H9 (cell line): ENCODE measurements around the gene CEP41. TPM values are rescaled to one million over a fixed set of nuclear protein-coding genes. Genes with fewer than 3 reads are reported as not detected.

ENCODE experiments used
- DNase-seq: peaks from one replicate; pipeline ENCODE4 v3.0.0-alpha.2; 2017
- H2AFZ ChIP-seq: one replicate; pipeline ENCODE4 v1.6.1; 2013; ENCODE audit warnings: mild to moderate bottlenecking, low read length, control low read depth, moderate library complexity
- H2AK5ac ChIP-seq: 2 replicates; pipeline ENCODE4 v1.6.1; 2013; ENCODE audit warnings: low read length, control low read depth, mixed read lengths; ENCODE audit not compliant: insufficient read length
- H2BK120ac ChIP-seq: one replicate; pipeline ENCODE4 v1.6.1; 2013; ENCODE audit warnings: low read depth, mild to moderate bottlenecking, low read length, control low read depth, inconsistent platforms; ENCODE audit not compliant: poor library complexity, severe bottlenecking
- H2BK12ac ChIP-seq: 2 replicates; pipeline ENCODE4 v1.6.1; 2013; ENCODE audit warnings: low read length, control low read depth, mixed read lengths, low read depth; ENCODE audit not compliant: insufficient read length
- H2BK15ac ChIP-seq: 2 replicates; pipeline ENCODE4 v1.6.1; 2013; ENCODE audit warnings: low read depth, low read length, control low read depth
- H2BK20ac ChIP-seq: one replicate; pipeline ENCODE4 v1.6.1; 2013; ENCODE audit warnings: low read depth, mild to moderate bottlenecking, low read length, control low read depth, inconsistent platforms; ENCODE audit not compliant: poor library complexity, severe bottlenecking
- H2BK5ac ChIP-seq: 2 replicates; pipeline ENCODE4 v1.6.1; 2013; ENCODE audit warnings: low read length, control low read depth, mixed read lengths; ENCODE audit not compliant: insufficient read length
- H3K14ac ChIP-seq: 2 replicates; pipeline ENCODE4 v1.6.1; 2013; ENCODE audit warnings: low read length, control low read depth; ENCODE audit not compliant: insufficient read depth
- H3K18ac ChIP-seq: 2 replicates; pipeline ENCODE4 v1.6.1; 2013; ENCODE audit warnings: low read depth, mild to moderate bottlenecking, mixed read lengths, low read length, control low read depth; ENCODE audit not compliant: insufficient read length
- H3K23ac ChIP-seq: 2 replicates; pipeline ENCODE4 v1.6.1; 2013; ENCODE audit warnings: low read length, control low read depth, mixed read lengths, low read depth; ENCODE audit not compliant: insufficient read length
- H3K23me2 ChIP-seq: 2 replicates; pipeline ENCODE4 v1.6.1; 2013; ENCODE audit warnings: low read depth, mild to moderate bottlenecking, mixed read lengths, low read length, control low read depth; ENCODE audit not compliant: insufficient read length, poor library complexity, severe bottlenecking
- H3K27ac ChIP-seq: 2 replicates; pipeline ENCODE4 v1.5.1; 2013; ENCODE audit warnings: low read length, control low read depth, mixed read lengths, low read depth; ENCODE audit not compliant: insufficient read length
- H3K27me3 ChIP-seq: 2 replicates; pipeline ENCODE4 v1.6.1; 2013; ENCODE audit warnings: low read length, control low read depth, inconsistent platforms; ENCODE audit not compliant: insufficient read depth
- H3K4ac ChIP-seq: 2 replicates; pipeline ENCODE4 v1.6.1; 2013; ENCODE audit warnings: low read depth, mild to moderate bottlenecking, control low read depth, inconsistent platforms, low read length, moderate library complexity
- H3K4me1 ChIP-seq: 2 replicates; pipeline ENCODE4 v1.6.1; 2013; ENCODE audit warnings: low read length, control low read depth, inconsistent platforms; ENCODE audit not compliant: insufficient read depth
- H3K4me2 ChIP-seq: 2 replicates; pipeline ENCODE4 v1.6.1; 2013; ENCODE audit warnings: low read length, control low read depth, mixed read lengths; ENCODE audit not compliant: insufficient read length, insufficient read depth
- H3K56ac ChIP-seq: 2 replicates; pipeline ENCODE4 v1.6.1; 2013; ENCODE audit warnings: low read depth, mild to moderate bottlenecking, mixed read lengths, low read length, control low read depth; ENCODE audit not compliant: insufficient read length
- H3K79me1 ChIP-seq: 2 replicates; pipeline ENCODE4 v1.6.1; 2013; ENCODE audit warnings: low read depth, mild to moderate bottlenecking, moderate library complexity, low read length, control low read depth, inconsistent platforms; ENCODE audit not compliant: insufficient read depth, poor library complexity, severe bottlenecking
- H3K79me2 ChIP-seq: 2 replicates; pipeline ENCODE4 v1.6.1; 2013; ENCODE audit warnings: low read length, control low read depth, inconsistent platforms; ENCODE audit not compliant: insufficient read depth
- H3K9ac ChIP-seq: 2 replicates; pipeline ENCODE4 v1.6.1; 2013; ENCODE audit warnings: low read length, control low read depth, mixed read lengths; ENCODE audit not compliant: insufficient read length; ENCODE audit errors: extremely low read depth
- H3K9me3 ChIP-seq: one replicate; pipeline ENCODE4 v1.6.1; 2013; ENCODE audit warnings: low read depth, low read length, inconsistent platforms; ENCODE audit not compliant: control insufficient read depth
- H3T11ph ChIP-seq: one replicate; pipeline ENCODE4 v1.6.1; 2013; ENCODE audit warnings: mild to moderate bottlenecking, low read length, control low read depth, inconsistent platforms
- H4K20me1 ChIP-seq: one replicate; pipeline ENCODE4 v1.6.1; 2013; ENCODE audit not compliant: control insufficient read depth, insufficient read length, insufficient read depth
- H4K5ac ChIP-seq: 2 replicates; pipeline ENCODE4 v1.6.1; 2013; ENCODE audit warnings: low read depth, mild to moderate bottlenecking, mixed read lengths, low read length, control low read depth; ENCODE audit not compliant: insufficient read length
- H4K8ac ChIP-seq: replicated peaks from 2 replicates; pipeline ENCODE4 v1.6.1; 2013; ENCODE audit warnings: low read length, control low read depth, mixed read lengths, low read depth; ENCODE audit not compliant: insufficient read length
- H4K91ac ChIP-seq: 2 replicates; pipeline ENCODE4 v1.6.1; 2013; ENCODE audit warnings: low read depth, mild to moderate bottlenecking, moderate library complexity, mixed read lengths, low read length, control low read depth; ENCODE audit not compliant: insufficient read length
- H3K27ac Mint-ChIP-seq, 3 experiments: 2 replicates in 2 of 3; 3 replicates in 1 of 3; pipeline ENCODE4 v1.8.0; 2020 to 2021; ENCODE audit warnings: mixed read lengths in 3 of 3, mild to moderate bottlenecking in 1 of 3, moderate library complexity in 1 of 3
- H3K27me3 Mint-ChIP-seq: 2 replicates; pipeline ENCODE4 v1.8.0; 2021; ENCODE audit warnings: low read depth, mild to moderate bottlenecking, moderate library complexity, mixed read lengths
- H3K36me3 Mint-ChIP-seq, 3 experiments: 2 replicates in 2 of 3; 3 replicates in 1 of 3; pipeline ENCODE4 v1.8.0; 2020 to 2021; ENCODE audit warnings: low read depth in 3 of 3, mixed read lengths in 3 of 3; ENCODE audit not compliant: insufficient read depth in 1 of 3
- H3K4me1 Mint-ChIP-seq, 2 experiments: 2 replicates each; pipeline ENCODE4 v1.8.0; 2020; ENCODE audit warnings: mixed read lengths in 2 of 2
- H3K4me3 Mint-ChIP-seq, 2 experiments: 2 replicates in 1 of 2; 3 replicates in 1 of 2; pipeline ENCODE4 v1.8.0; 2020 to 2021; ENCODE audit warnings: mild to moderate bottlenecking in 2 of 2, mixed read lengths in 2 of 2, moderate library complexity in 1 of 2
- H3K9me3 Mint-ChIP-seq, 2 experiments: 2 replicates in 1 of 2; 3 replicates in 1 of 2; pipeline ENCODE4 v1.8.0; 2020; ENCODE audit warnings: mild to moderate bottlenecking in 2 of 2, mixed read lengths in 2 of 2, moderate library complexity in 1 of 2
- WGBS: extraction: QIAGEN DNeasy Blood & Tissue Kit; methylation state at CpG from one replicate; pipeline ENCODE4 v1.1.7; 2013; ENCODE audit warnings: missing lambda C conversion rate, low lambda C conversion rate, mixed read lengths; ENCODE audit not compliant: insufficient read length; ENCODE audit errors: extremely low coverage; 5-methylcytosine and 5-hydroxymethylcytosine counted together
- total RNA-seq: library from RNA; stranded (reverse); gene quantifications from 2 replicates; pipeline ENCODE4 v1.2.1, GENCODE V29; 2021
- TF ChIP-seq, protein P1 (sequence below): fragments of 200-600 bp; sonication (generic); conservative IDR thresholded peaks from 3 replicates; pipeline ENCODE4 v1.8.0; 2021; ENCODE audit warnings: antibody characterized with exemption, mild to moderate bottlenecking

CEP41 gene
- total RNA-seq, 1 experiment from 2014 or later, result 9.7 TPM

DNA sequence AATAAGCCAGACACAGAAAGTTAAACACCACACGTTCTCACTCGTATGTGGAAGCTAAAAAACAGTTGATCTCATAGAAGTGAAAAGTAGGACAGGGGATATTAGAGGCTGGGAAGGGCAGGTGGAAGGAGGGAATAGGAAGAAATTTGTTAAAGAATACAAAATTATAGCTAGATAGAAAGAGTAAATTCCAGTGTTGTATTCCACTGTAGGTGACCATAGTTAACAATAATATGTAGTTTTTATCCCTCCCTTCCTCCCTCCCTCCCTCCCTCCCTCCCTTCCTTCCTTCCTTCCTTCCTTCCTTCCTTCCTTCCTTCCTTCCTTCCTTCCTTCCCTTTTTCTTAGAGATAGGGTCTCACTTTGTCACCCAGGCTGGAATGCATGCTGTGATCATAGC, 31.2 kb upstream of the CEP41 start:
- Mint-ChIP-seq H3K27ac (no peak overlapping the region), H3K36me3 (no peaks in the 10 kb centered on the region), H3K4me1 (peaks cover 14 to 17% of the 10 kb centered on the region in 2 experiments), H3K27me3 (0 out of 2 replicates have a peak, but pooled peaks cover 2% of the 10 kb centered on the region), H3K9me3 (no peaks in the 10 kb centered on the region), H3K4me3 (no peak overlapping the region)
- Histone ChIP-seq H3K9me3 (no peaks in the 10 kb centered on the region), H2BK5ac (no peak overlapping the region), H3K27me3 (no peaks in the 10 kb centered on the region), H4K91ac (no peak overlapping the region), H2BK12ac (no peak overlapping the region), H2AK5ac (no peak overlapping the region), H4K8ac (no peak overlapping the region), H3K27ac (no peak overlapping the region), H2AFZ (no peak overlapping the region), H3K18ac (no peak overlapping the region), H2BK120ac (no peak overlapping the region), H3K79me1 (no peaks in the 10 kb centered on the region), H3K4me1 (no peaks in the 10 kb centered on the region), H3K23me2 (no peaks in the 10 kb centered on the region), H3K23ac (no peak overlapping the region), H3K4ac (no peak overlapping the region), H4K5ac (no peak overlapping the region), H3K4me2 (no peak overlapping the region), H2BK20ac (no peak overlapping the region), H2BK15ac (no peak overlapping the region), H3K79me2 (no peaks in the 10 kb centered on the region), H3K9ac (no peak overlapping the region), H3K56ac (no peak overlapping the region), H3K14ac (no peak overlapping the region), H3T11ph (no peak overlapping the region), H4K20me1 (no peaks in the 10 kb centered on the region)
- no CpG with 5 or more reads among the region's 2 CpGs for whole genome bisulfite sequencing
- no peak for DNase-seq
- TF ChIP-seq, protein P1, sequence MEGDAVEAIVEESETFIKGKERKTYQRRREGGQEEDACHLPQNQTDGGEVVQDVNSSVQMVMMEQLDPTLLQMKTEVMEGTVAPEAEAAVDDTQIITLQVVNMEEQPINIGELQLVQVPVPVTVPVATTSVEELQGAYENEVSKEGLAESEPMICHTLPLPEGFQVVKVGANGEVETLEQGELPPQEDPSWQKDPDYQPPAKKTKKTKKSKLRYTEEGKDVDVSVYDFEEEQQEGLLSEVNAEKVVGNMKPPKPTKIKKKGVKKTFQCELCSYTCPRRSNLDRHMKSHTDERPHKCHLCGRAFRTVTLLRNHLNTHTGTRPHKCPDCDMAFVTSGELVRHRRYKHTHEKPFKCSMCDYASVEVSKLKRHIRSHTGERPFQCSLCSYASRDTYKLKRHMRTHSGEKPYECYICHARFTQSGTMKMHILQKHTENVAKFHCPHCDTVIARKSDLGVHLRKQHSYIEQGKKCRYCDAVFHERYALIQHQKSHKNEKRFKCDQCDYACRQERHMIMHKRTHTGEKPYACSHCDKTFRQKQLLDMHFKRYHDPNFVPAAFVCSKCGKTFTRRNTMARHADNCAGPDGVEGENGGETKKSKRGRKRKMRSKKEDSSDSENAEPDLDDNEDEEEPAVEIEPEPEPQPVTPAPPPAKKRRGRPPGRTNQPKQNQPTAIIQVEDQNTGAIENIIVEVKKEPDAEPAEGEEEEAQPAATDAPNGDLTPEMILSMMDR, result no peak
